ENCODE results near the gene NEAT1. TPM values are rescaled to one million over a fixed set of nuclear protein-coding genes. Genes with fewer than 3 reads are reported as not detected.
A peak's percentile ranks its signal among the peaks of the same experiment; 100 is the strongest.

NEAT1 gene
- total and polyA plus RNA-seq, 9 of the 15 experiments (the other 6 are each of a cell fraction or from before 2014, with no cell fraction given) = 20.1 to 389 (median 62.8) TPM

GRCh38 chr11:65404210-65404609 is 18.4 kb upstream of the NEAT1 start:
- no peak for DNase-seq (ENCODE audit: extremely low read depth in 1 of 4, low spot score in 3 of 4)
- 85% methylated on average over 10 of the region's 13 CpGs for WGBS (ENCODE audit: insufficient coverage, low coverage, missing lambda C conversion rate)
- intact Hi-C loops (cut with micrococcal nuclease) = no loop called here
- Histone ChIP-seq H2AFZ (ENCODE audit: low read depth, low read length) (no peak overlapping the region), H3K9me3 (replicated peaks; ENCODE audit: control insufficient read depth, insufficient read depth, low read depth, low read length) (no peaks in the 10 kb centered on the region), H3K4me1 (replicated peaks in 1 of 2; ENCODE audit: control insufficient read depth in 2 of 2, insufficient read depth in 2 of 2, low read length in 2 of 2) (peaks cover 9 to 47% of the 10 kb centered on the region in 2 experiments), H3K27me3 (ENCODE audit: control insufficient read depth in 2 of 2, insufficient read depth in 2 of 2, low read length in 2 of 2) (no peaks in the 10 kb centered on the region), H3K4me2 (ENCODE audit: insufficient read depth, low read length) (no peak overlapping the region), H3K27ac (ENCODE audit: extremely low read depth, low read depth, low read length) (peak overlapping the region; percentile 33; the same call in 1 of the 3 replicates), H3K9ac (ENCODE audit: insufficient read depth in 1 of 2, low read depth in 2 of 2, low read length in 2 of 2) (peak overlapping the region in 1 of 2 experiments; percentile 75; a peak in 2 of 4 replicates), H4K20me1 (replicated peaks; ENCODE audit: control insufficient read depth, insufficient read depth, low read length) (0 out of 2 replicates have a peak, but pooled peaks cover 4% of the 10 kb centered on the region), H3K9me1 (ENCODE audit: control insufficient read depth, insufficient read depth, low read length) (no peaks in the 10 kb centered on the region), H3K4me3 (no peak overlapping the region), H3K79me2 (ENCODE audit: control insufficient read depth, insufficient read depth, low read length) (no peaks in the 10 kb centered on the region), H3K36me3 (ENCODE audit: control insufficient read depth, insufficient read depth, low read length) (peaks cover 80% of the 10 kb centered on the region)
- in situ Hi-C loops (cut with MboI) = no loop called here
- TF ChIP-seq PCBP2 (IDR thresholded peaks at IDR 0.05; ENCODE audit: low read depth, low read length, poor library complexity, severe bottlenecking) (no peak), ZNF561 (CRISPR knock-in tag; conservative IDR thresholded peaks at IDR 0.05) (no peak), SP2 (IDR thresholded peaks at IDR 0.05; ENCODE audit: extremely low read depth, low read depth, low read length, poor library complexity, severe bottlenecking) (no peak), ZKSCAN8 (CRISPR knock-in tag; IDR thresholded peaks at IDR 0.05) (no peak)
- ChIA-PET POLR2A (interaction anchor here (0.5 to 12.2 kb wide), 12 partner anchors 9 to 1173 kb away, joined by 3 to 185 read pairs (median 6); partner anchors contain the start of genes MALAT1 and NEAT1), CTCF (ENCODE audit: low intra/inter-chr PET ratio) (no interaction called here)
- no TSS peak for BruUV-seq (replicated peaks)
- no peak for ATAC-seq
- no peak for FAIRE-seq

Measured in K562 (cell line).